H4 (cell line): ENCODE results near the gene RGL1. TPM values are rescaled to one million over a fixed set of nuclear protein-coding genes. Genes with fewer than 3 reads are reported as not detected.

Source experiments
- DNase-seq: peaks from one replicate; pipeline ENCODE4 v3.0.0-alpha.2; 2015; ENCODE audit warnings: low spot score
- total RNA-seq: library from RNA; depleted of rRNA; stranded (reverse); fragments of >200 nt; shearing (Covaris generic); gene quantifications from 2 replicates; pipeline ENCODE4 v1.2.3, GENCODE V29; 2014

The RGL1 gene
- total RNA-seq, 1 experiment from 2014 or later: 18.7 TPM

- DNase-seq: no peak
These were observed 64.3 kb downstream of the RGL1 start for GRCh38 chr1:183869230-183869629.

- DNase-seq: no peak
These were observed 64.7 kb downstream of the RGL1 start for GRCh38 chr1:183869664-183870063.

GRCh38 chr1:183870351-183871077 lies 65.6 kb downstream of the RGL1 start:
- DNase-seq: no peak

- peak; percentile 63 for DNase-seq
These were observed 66.2 kb downstream of the RGL1 start for GRCh38 chr1:183871142-183871541.

GRCh38 chr1:183871601-183872000 lies 66.7 kb downstream of the RGL1 start:
- DNase-seq: no peak

- peak; percentile 56 for DNase-seq
These were observed 67.5 kb downstream of the RGL1 start for GRCh38 chr1:183872403-183872802.

GRCh38 chr1:183873642-183874041 lies 68.7 kb downstream of the RGL1 start:
- no peak for DNase-seq

- no peak for DNase-seq
These were observed 71.4 kb downstream of the RGL1 start for GRCh38 chr1:183876309-183876708.

- no peak for DNase-seq
These were observed 72.3 kb downstream of the RGL1 start for GRCh38 chr1:183877053-183877720.

GRCh38 chr1:183879494-183879893 lies 74.6 kb downstream of the RGL1 start:
- DNase-seq: no peak

- DNase-seq: no peak
These were observed 75.0 kb downstream of the RGL1 start for GRCh38 chr1:183879966-183880365.

- DNase-seq: no peak
These were observed 75.8 kb downstream of the RGL1 start for GRCh38 chr1:183880531-183881243.

GRCh38 chr1:183881387-183882131 lies 76.6 kb downstream of the RGL1 start:
- DNase-seq: peak; percentile 74

- DNase-seq: no peak
These were observed 77.6 kb downstream of the RGL1 start for GRCh38 chr1:183882335-183883167.

GRCh38 chr1:183883623-183884022 lies 78.7 kb downstream of the RGL1 start:
- no peak for DNase-seq

- no peak for DNase-seq
These were observed 79.6 kb downstream of the RGL1 start for GRCh38 chr1:183884526-183884925.

GRCh38 chr1:183885142-183885735 lies 80.3 kb downstream of the RGL1 start:
- no peak for DNase-seq

GRCh38 chr1:183886083-183886828 lies 81.3 kb downstream of the RGL1 start:
- no peak for DNase-seq

GRCh38 chr1:183886853-183887252 lies 81.9 kb downstream of the RGL1 start:
- DNase-seq: no peak
